ENCODE measurements around the gene SPEM2.

GRCh38 chr17:7384489-7385081 is 40.8 kb upstream of the SPEM2 start:
- no peak for TF ChIP-seq POLR2AphosphoS5 (IDR thresholded peaks at IDR 0.05; ENCODE audit: borderline replicate concordance, low read depth, low read length)
- TF ChIP-seq EZH2 (IDR thresholded peaks at IDR 0.05) = no peak

All from SK-N-MC (cell line).